Kidney tubule cell (primary cell): ENCODE results near the gene GPR32.
"Not testable (repeated sequence)": the region's sequence is repeated elsewhere in the genome, so short reads cannot be mapped to it uniquely, and the experiment has no call there.

ENCODE experiments used
- DNase-seq: peaks from one replicate; pipeline ENCODE4 v3.0.0-alpha.2; 2018; ENCODE audit warnings: low spot score

GPR32 gene

DNA sequence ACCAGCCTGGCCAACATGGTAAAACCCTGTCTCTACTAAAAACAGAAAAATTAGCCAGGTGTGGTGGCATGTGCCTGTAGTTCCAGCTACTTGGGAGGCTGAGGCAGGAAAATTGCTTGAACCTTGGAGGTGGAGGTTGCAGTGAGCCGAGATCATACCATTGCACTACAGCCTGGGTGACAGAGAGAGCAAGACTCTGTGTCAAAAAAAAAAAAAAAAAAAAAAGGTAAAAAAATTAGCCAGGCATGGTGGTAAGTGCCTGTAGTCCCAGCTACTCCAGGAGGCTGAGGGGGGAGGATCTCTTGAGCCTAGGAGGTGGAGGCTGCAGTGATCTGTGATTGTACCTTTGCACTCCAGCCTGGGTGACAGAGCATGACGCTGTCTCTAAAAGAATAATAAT, at the start of gene GPR32:
TSS of gene GPR32 (plus strand) at position 301 of the 400 bp plus-strand sequence. CDS start 137 bp downstream, outside the sequence.
- DNase-seq: not testable (repeated sequence)

- DNase-seq: no peak
Observed at GRCh38 chr19:50720921-50721381, 49.3 kb upstream of the GPR32 start.

DNA sequence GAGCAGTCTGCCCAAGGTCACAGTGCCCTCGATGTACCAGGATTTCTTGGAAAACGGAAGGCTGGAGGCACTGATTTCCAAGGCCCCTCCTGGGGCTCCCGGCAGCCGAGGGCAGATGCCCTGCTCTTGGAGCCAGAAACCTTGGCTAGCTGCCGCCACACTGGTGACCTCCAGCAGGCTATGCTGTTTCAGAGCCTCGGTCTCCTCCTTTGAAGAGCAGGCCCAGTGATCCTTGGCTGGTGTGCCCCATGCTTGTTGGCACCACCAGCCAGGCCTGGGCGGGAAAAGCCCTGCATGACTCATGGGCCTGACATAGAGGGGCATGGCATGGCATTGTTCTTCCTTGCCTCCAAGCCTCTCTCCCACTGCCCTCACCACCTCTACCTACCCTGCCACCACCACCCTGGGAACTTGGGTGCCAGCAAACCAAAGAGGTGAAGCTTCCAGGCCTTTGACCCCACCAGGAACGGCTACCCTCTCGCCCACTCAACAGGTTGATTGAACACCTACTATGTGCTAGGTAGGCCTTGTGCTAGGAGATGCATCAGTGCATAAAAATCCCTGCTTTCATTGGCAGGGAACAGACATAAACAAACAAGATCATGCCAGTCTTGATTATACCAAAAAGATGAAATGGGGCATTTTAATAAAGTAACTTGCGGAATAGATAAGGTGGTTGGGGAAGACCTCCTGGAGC, 48.7 kb upstream of the GPR32 start:
- peak; percentile 22 for DNase-seq

DNA sequence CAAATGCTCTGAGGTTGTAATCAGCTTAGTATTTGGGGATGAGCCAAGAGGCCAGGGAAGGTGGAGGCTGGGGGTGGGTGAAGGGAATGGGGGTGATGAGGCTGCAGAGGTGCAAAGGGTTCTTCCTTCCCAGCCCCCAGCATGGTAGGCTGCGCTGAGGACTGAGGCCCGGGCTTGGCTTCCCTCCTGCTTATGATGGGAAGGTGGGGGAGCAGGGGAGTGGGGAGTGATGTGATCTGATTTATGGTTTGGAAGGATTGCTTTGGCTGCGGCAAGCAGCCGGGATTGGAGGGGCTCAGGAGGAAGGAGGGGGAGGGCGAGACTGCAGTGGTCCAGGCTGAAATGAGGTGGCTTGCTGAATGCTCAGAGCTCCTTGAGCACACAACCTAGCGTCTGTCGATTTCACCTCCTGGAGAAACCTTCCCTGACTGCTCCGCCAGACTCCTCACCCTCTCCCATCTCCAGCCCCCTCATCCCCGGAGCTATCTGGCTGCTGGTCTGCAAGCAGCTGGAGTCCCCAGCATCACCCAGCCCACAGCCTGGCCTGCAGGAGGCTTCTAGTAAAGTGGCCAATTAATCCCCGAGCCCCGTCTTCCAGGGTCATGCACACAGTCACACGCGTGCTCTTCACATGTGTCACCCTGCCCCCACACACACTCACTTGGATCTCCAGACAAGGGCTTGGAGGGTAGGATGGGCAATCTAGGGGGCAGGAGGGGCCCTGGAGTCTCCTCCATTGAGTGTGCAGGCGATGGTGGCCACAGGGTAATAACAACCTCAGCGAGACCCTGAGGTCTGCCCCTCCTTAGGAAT, 47.9 kb upstream of the GPR32 start:
- DNase-seq: no peak

GRCh38 chr19:50723069-50723468, 47.2 kb upstream of the GPR32 start, which contains the start of gene CLEC11A:
CLEC11A (plus strand) TSS chr19:50723364; CDS start chr19:50723526, 162 bp downstream.
- DNase-seq: no peak

GRCh38 chr19:50723735-50724521, 46.3 kb upstream of the GPR32 start:
- no peak for DNase-seq

DNA sequence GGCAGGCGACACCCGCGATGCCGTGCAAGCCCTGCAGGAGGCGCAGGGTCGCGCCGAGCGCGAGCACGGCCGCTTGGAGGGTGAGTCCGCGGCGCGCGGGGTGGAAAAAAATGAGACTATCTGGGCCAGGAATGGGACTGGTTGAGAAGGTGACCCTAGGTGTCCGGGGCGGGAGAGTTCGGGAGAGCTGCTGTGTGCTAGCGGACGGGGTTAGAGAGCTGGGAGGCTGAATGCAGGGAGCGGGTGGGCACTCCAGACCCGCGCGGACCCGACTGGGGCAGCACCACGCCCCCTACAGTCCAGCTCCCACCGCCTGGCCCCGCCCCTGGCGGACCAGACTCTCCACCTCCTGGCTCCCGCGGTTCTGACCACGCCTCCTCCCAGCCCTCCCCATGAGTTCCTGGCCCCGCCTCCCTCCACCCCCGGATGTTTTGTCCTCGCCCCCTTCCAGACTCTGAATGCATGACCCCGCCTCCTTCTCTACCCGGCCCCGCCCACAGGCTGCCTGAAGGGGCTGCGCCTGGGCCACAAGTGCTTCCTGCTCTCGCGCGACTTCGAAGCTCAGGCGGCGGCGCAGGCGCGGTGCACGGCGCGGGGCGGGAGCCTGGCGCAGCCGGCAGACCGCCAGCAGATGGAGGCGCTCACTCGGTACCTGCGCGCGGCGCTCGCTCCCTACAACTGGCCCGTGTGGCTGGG, 45.6 kb upstream of the GPR32 start:
- peak; percentile 98 for DNase-seq

DNA sequence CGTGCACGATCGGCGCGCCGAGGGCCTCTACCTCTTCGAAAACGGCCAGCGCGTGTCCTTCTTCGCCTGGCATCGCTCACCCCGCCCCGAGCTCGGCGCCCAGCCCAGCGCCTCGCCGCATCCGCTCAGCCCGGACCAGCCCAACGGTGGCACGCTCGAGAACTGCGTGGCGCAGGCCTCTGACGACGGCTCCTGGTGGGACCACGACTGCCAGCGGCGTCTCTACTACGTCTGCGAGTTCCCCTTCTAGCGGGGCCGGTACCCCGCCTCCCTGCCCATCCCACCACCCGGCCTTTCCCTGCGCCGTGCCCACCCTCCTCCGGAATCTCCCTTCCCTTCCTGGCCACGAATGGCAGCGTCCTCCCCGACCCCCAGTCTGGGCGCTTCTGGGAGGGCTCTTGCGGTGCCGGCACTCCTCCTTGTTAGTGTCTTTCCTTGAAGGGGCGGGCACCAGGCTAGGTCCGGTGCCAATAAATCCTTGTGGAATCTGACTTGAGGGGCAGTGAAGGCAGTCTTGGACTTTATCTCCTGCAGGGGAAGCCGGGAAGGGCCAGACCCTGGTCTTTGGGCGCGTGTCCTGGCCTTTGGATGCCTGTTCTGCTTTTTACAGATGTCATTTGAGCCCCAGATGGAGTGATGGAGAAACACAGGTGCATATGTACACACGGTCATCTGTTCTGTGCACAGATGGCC, 44.9 kb upstream of the GPR32 start:
- DNase-seq: peak; percentile 13

DNA sequence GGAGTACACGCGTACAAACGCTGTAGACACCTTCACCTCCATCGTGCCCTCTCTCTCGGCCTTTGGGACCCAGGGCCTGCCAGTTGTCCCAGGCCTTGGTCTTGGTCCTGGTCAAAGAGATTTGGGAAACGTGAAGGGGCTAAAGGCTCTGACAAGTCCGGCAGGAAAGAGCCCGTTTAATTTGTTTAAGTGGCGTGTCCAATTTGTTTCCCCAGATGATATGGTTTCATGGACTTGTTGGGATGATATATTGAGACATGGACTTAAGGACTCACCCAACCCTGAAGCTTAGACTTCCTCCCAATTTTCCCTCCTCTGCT, 44.4 kb upstream of the GPR32 start:
- no peak for DNase-seq

DNA sequence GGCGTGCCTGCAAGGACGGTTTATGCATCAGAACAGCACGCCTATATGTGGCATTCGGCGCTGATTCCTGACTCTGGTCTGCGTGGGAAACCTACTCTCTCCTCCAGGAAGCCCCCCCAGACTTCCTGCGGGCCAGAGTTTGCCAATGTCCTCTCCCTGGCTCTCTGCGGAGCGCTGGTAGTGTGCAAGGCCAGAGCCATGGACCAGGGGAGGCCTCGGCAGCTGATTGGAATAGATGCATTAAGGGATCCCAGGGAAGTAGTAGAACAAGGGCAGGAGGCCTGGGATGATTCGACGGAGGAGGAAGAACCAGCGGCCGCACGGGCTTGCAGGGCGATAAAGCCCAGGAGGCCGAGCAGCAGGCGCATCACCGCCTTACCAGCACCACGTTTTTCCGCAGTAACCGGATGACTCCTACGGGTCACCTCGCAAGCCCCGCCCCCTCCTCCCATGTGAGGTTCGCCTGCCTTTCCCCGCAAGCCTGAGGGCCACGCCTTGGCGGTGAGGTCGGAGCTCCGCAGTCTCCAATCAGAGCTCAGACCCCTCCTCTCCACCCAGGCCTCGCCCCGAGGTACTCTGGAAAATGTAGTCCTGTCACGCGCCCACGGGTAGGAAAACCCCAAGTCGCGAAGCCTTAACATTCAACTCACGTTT, 42.1 kb upstream of the GPR32 start:
- DNase-seq: peak; percentile 56

GRCh38 chr19:50729894-50730293, 40.4 kb upstream of the GPR32 start:
- no peak for DNase-seq

- DNase-seq: no peak
Observed at GRCh38 chr19:50735869-50736268, 34.4 kb upstream of the GPR32 start.

DNA sequence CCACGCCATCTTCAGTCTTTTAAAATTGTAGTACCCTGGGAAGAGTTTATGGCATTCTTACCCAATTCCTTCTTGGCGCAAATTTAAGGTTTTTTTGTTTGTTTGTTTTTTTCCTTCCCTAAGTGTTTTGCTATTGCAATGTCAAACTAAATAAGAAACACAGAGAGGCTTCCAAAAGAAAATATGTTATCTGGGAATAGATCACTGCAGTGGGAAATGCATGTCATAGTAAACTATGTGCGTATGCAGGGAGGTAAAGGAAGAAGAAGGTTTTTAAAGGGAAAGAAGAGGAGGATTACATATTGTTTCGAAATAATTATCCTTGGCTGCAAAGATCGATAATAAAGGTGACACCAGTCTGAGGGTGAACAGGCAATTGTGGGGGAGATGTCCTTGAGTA, 33.9 kb upstream of the GPR32 start:
- no peak for DNase-seq

- DNase-seq: no peak
Observed at GRCh38 chr19:50739132-50739913, 30.9 kb upstream of the GPR32 start.

DNA sequence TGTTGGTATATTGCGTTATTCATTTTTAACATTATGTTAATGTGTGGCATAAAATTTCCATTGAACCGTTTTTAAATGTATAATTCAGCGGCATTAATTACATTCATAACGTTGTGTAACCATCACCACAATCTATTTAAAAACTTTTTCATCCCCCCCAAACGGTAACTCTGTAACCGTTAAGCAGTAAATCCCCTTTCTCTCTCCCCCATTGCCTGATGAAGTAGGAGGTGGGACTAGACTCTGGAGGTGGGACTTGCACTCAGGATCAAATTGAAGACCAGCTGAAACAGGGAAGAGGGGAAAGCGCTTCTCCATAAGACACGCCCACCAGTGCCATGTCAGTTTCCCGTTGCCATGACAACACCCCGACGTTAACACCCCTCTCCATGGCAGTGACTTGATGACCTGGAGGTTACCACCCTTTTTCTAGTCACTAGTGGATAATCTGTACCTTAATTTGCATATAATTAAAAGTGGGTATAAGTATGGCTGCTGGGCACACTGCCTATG, 30.3 kb upstream of the GPR32 start:
- no peak for DNase-seq

GRCh38 chr19:50741179-50741933, 28.9 kb upstream of the GPR32 start:
- no peak for DNase-seq

- no peak for DNase-seq
Observed at GRCh38 chr19:50743537-50743936, 26.7 kb upstream of the GPR32 start.

DNA sequence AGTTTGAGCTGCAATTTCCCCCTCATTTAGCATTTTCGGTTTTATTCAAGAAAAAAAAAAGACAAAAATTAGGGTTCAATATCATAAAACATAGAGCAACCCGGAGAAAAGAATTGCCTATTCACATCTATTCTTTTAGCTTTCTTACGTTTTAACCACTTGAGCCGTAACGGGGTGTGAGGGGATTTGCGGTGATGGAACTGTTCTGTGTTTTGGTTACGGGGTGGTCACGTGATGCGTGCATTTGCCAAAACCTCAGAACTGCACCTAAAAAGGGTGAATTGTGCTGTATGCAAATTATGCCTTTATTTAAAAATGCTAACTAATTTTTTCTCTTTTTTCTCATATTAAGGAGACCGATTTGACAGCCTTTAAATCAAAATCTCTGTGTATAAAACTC, 25.0 kb upstream of the GPR32 start:
- DNase-seq: no peak

- not testable (repeated sequence) for DNase-seq
Observed at GRCh38 chr19:50747141-50747540, 23.1 kb upstream of the GPR32 start.
